Stimulated activated CD4-positive, alpha-beta T cell treated with anti-CD3 and anti-CD28 coated beads, Interleukin-15, amount 100 ng/mL, for 48 hours (primary cell): ENCODE measurements around the gene AK1.
"Not testable (repeated sequence)": the region's sequence is repeated elsewhere in the genome, so short reads cannot be mapped to it uniquely, and the experiment has no call there.

Source experiments
- DNase-seq, 2 donors: peaks; one replicate each; pipeline ENCODE4 v3.0.0-alpha.2; 2020; ENCODE audit warnings: low read depth in 2 of 2

The AK1 gene

GRCh38 chr9:127847833-127848755, 29.4 kb downstream of the AK1 start:
- DNase-seq: no peak

- DNase-seq: no peak
Observed at GRCh38 chr9:127847178-127847510, 30.3 kb downstream of the AK1 start.

GRCh38 chr9:127846443-127847177, 30.9 kb downstream of the AK1 start:
- no peak for DNase-seq

GRCh38 chr9:127845619-127846018, 31.9 kb downstream of the AK1 start:
- DNase-seq: not testable (repeated sequence)

- no peak for DNase-seq
Observed at GRCh38 chr9:127844821-127845359, 32.6 kb downstream of the AK1 start.

GRCh38 chr9:127841087-127841835, 36.2 kb downstream of the AK1 start:
- no peak for DNase-seq

GRCh38 chr9:127838375-127839078, 38.9 kb downstream of the AK1 start:
- DNase-seq: no peak

GRCh38 chr9:127837346-127837745, 40.1 kb downstream of the AK1 start:
- no peak for DNase-seq

GRCh38 chr9:127836561-127836960, 40.9 kb downstream of the AK1 start:
- DNase-seq: not testable (repeated sequence)

- DNase-seq: peak in 1 of 2 donors; percentile 22
Observed at GRCh38 chr9:127835991-127836516, 41.4 kb downstream of the AK1 start.

GRCh38 chr9:127833555-127833954, 43.9 kb downstream of the AK1 start:
- no peak for DNase-seq

- no peak for DNase-seq
Observed at GRCh38 chr9:127832248-127832647, 45.2 kb downstream of the AK1 start.

GRCh38 chr9:127829205-127829906, 48.1 kb downstream of the AK1 start:
- DNase-seq: no peak

GRCh38 chr9:127828262-127829031, 49.0 kb downstream of the AK1 start:
- DNase-seq: no peak

GRCh38 chr9:127826253-127826913, 51.1 kb downstream of the AK1 start:
- no peak for DNase-seq

GRCh38 chr9:127825319-127826051, 52.0 kb downstream of the AK1 start:
- no peak for DNase-seq

GRCh38 chr9:127822108-127822507, 55.4 kb downstream of the AK1 start:
- DNase-seq: no peak

- no peak for DNase-seq
Observed at GRCh38 chr9:127818574-127818973, 58.9 kb downstream of the AK1 start.
